GM12891 (cell line): ENCODE data around the gene VPS18.

ENCODE experiments used
- PAX5 ChIP-seq: IDR thresholded peaks from 2 replicates; pipeline ENCODE4 v1.6.1; 2011; ENCODE audit warnings: low read length, moderate library complexity, mild to moderate bottlenecking; ENCODE audit not compliant: insufficient read depth, severe bottlenecking
- POLR2A ChIP-seq: IDR thresholded peaks from 2 replicates; pipeline ENCODE4 v1.6.1; 2011; ENCODE audit warnings: low read depth, low read length, control low read depth
- POLR2AphosphoS5 ChIP-seq: IDR thresholded peaks from 2 replicates; pipeline ENCODE4 v1.6.1; 2011; ENCODE audit warnings: low read depth, low read length, control low read depth
- SPI1 ChIP-seq: IDR thresholded peaks from 2 replicates; pipeline ENCODE4 v1.6.1; 2011; ENCODE audit warnings: low read depth, low read length, control low read depth
- TAF1 ChIP-seq: IDR thresholded peaks from 2 replicates; pipeline ENCODE4 v1.6.1; 2011; ENCODE audit warnings: low read depth, low read length, control low read depth

GRCh38 chr15:40934457-40934856 lies 40.2 kb downstream of the VPS18 start:
- TF ChIP-seq POLR2AphosphoS5 (no peak), POLR2A (no peak), PAX5 (no peak), TAF1 (no peak), SPI1 (no peak)
